ENCODE data around the gene TMEM179.

- TF ChIP-seq CTCF (IDR thresholded peaks at IDR 0.05; ENCODE audit: poor library complexity) = no peak
- TF ChIP-seq EZH2phosphoT487 (IDR thresholded peaks at IDR 0.05; ENCODE audit: low read depth, severe bottlenecking, unreplicated experiment) = no peak
- no peak for TF ChIP-seq EZH2 (IDR thresholded peaks at IDR 0.05; ENCODE audit: borderline replicate concordance)
These were observed 10.1 kb downstream of the TMEM179 start for GRCh38 chr14:104594310-104595046.
